Stimulated activated naive CD4-positive, alpha-beta T cell (primary cell): Measurements from ENCODE around the gene ESYT2.
A peak's percentile ranks its signal among the peaks of the same experiment; 100 is the strongest.

Source experiments
- DNase-seq, 6 experiments: peaks; one replicate each; lab custom pipeline; 2025; lab: John Stamatoyannopoulos, UW

ESYT2 gene

DNA sequence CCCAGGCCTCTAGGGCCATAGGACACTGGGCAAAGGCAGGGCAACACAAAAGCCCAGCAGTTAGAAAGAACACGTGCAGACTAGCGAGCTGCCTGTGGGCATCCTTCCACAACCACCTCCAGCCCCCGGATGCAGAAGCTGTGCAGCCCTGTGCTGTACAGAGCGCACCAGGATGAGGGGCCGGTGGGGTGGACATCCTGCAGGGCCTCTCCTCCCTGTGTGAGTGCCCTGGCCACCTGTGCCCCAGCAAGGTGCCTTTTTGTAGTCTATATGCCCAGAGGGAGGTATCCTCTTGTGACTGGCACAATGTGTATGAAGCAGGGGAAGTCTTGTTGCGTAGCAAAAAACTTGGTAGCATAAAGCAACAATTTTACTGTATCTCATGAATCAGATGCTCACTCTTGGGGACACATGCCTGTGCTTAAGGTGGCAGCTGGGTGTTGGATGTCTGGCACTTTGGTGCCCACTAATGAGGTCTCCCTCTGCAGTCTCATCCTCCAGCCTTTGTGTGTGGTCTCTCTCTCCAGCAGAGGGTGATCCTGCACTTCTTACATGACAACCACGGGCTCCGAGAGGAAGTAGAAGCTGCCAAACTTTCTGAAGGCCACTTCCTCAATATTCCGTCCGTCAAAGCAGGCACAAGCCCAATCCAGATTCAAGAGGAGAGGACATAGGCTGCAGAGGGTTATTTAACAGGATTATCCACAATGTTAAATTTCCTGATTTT, 133.4 kb downstream of the ESYT2 start:
- peak; percentile 8 to 61 (median 54) for DNase-seq

DNA sequence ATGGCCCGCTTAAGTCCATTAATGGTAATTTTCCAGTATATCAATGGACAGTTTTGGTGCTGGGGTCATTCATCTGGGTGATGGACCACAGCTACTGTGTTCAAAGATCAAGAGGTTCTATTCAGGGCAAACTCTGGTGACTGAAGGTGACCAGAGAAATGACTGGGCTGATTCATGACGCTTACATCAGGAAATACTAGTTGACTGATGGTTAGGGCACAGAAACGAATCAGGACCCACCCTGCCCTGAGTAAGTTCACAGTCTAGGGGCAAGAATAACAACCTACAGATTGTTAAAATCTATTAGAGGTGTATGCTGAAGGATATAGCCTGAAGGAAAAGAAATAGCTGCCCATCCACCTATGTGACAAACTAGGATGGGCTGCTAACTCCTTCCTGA, 134.3 kb downstream of the ESYT2 start:
- DNase-seq = no peak

DNA sequence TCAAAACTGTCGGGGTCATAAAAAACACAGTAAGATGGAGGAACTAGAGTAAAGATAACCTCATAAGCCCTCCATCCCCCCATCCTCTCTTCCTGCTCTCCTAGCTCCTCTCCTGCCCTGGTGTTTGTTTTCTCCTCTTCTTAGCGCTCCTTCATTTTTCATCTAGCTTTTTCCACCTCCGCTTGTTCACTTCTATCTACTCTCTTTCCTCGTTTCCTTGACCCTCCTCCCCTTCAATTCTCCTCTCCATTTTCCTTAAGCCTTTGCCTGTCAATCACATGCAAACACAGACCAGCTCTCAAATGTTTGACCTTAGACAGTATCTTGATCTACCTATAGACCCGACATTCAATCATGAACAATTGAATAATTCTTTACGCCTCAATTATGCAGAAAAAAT, 134.7 kb downstream of the ESYT2 start:
- no peak for DNase-seq

DNA sequence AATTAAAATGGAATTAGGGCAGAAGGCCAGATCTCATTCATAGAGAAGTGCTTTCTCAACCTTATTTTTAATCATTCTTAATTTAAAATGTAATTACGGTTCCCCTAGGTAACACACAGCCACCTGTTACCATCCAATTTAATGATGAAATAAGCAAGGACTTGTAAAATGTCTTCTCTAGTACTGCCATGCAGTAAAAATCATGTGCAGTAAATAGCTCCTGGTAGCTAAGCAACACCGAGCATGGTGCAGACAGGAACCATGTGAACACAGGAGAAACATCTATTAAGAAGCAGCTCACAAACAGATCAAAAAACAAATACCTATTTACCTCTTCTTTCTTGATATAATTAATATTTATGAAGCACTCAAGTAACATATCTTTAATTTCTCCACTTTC, 139.8 kb downstream of the ESYT2 start:
- no peak for DNase-seq

DNA sequence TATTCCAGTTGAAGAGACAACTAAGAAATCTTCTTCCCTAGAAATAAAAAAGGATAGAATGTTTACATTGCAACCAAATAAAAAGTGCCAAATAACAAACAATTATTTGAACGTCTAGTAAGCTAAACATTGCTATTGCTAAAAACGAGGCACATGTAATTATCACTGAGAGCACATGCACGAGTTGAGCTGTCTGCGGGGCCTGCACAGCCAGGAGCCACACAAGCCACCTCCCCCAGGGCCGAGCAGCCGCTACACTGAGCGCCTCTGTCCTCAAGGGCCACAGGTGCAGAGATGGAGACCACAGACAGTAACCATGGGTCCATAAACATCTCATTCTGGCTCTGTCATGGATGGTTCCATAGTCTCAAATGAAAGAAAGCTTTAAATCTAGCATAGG, 141.9 kb downstream of the ESYT2 start:
- DNase-seq = no peak

DNA sequence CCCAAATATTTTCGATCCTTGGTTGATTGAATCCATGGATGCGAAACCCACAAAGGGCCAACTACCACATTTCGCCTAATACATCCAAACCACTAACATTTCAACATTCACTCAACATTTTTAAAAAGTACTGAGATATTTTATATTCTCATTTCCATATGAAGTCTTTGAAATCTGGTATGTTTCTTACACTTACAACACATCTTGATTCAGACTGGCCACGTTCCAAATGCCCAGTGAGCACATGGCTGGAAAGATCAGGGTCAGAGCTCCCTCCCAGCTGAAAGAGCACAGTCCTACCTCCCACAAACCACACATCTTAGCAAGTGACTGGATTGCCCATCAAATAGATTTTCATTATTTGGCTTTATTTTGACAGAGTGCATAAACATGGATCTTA, 143.6 kb downstream of the ESYT2 start:
- DNase-seq = no peak

DNA sequence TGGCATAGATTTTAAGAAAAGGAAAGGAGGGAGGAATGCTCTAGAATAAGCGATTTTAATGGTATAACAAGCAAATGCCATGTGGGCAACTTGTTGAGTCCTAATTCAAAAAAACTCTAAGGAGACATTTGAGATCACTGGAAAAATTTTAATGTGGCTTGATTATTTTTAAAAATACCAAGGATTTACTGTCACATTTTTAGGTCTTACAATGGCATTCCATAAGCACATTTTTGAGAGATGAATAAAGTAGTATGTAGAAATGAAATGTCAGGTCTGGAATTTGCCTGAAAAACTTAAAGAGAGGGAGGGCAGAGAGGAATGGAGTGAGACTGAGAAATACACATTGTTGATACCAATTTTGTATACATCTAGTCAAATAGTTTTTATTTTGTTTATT, 145.0 kb downstream of the ESYT2 start:
- no peak for DNase-seq

DNA sequence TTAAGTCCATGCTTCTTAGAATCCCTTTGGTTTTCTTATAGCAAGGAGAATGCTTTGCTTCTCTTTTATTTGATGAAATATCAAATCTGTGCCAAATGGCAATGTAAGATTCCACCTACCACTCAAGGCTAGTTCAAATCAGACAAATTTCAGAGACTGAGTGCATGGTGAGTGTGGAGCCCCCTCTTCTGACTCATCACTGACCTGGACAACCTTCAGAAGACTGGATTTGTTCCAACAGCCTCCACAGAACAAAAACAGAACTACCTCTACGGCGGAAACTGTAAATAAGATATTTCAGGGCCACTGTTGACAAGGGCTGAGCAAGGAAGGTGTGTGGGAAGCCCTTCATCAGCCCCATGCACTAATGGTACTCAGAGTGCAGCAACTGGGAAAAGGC, 145.8 kb downstream of the ESYT2 start:
- DNase-seq = no peak

DNA sequence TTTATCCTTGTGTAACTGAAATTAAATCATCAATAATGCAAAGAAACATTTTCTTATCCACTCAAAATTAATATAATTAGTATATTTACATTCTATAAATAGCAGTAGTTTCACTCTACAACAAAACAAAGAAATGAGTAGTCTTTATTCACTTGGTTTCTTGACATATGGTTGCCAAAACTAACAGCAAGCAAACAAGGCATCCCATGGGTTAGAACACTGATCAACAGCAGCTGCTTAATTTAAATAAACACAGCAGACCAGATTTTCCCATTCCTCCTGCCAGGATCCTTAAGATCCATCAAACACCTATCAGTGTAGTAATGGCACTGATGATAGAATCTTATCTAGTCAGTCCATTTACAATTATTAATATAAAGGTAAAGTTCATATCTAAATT, 146.9 kb downstream of the ESYT2 start:
- no peak for DNase-seq
